Dedifferentiated amniotic fluid mesenchymal stem cell (primary cell): ENCODE data around the gene NHERF2.
"Not testable (repeated sequence)": the region's sequence is repeated elsewhere in the genome, so short reads cannot be mapped to it uniquely, and the experiment has no call there.

Experiments
- DNase-seq: peaks from one replicate; pipeline ENCODE4 v3.0.0-alpha.2; 2016; ENCODE audit errors: extremely low spot score

The NHERF2 gene

DNA sequence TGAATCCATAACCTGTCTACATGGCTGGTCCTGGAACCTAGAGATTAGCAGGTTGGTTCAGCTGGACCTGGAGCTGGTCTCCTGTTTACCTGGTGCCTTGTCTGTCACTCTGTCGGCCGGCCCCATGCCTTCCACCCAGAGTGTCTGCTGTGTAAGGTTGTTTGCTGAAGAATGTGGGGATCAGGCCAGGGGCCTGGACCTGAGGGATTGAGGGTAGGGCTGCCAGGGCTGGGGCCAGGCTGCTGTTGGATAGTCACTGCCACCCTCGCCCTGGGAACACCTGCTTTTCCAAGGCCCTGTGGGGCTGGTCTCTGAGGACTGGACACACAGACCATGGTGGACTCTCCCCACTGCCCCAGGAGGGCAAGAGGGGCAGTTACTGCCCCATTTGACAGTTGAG is 1.4 kb downstream of the NHERF2 start:
- no peak for DNase-seq

DNA sequence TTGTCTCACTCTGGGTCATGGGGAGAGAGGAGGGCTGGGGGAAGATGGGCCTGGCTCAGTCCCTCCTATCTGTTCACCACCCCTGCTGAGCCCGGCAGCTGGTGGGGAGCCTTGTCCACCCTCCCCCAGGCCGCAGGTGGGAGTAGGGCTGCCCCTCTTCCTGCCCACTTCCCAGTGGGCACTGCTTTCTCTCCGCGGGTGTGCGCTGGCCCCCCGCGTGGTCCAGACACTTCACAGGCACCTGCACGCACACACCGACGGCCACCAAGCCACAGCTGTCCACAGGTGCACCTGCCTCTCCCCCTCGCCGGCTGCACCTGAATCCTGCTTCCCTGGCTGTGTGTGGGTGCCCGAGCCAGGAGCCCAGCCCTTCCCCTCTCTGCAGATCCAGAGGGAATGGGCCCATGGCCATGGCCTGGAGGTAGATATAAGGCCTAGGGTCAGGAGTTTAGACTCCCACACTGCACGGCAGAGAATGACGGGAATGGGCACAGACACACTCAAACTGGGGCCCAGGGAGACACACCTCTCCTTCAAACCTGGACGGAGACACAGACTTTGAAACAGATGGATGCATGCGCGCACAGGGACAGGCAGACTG is 2.0 kb downstream of the NHERF2 start:
- no peak for DNase-seq

DNA sequence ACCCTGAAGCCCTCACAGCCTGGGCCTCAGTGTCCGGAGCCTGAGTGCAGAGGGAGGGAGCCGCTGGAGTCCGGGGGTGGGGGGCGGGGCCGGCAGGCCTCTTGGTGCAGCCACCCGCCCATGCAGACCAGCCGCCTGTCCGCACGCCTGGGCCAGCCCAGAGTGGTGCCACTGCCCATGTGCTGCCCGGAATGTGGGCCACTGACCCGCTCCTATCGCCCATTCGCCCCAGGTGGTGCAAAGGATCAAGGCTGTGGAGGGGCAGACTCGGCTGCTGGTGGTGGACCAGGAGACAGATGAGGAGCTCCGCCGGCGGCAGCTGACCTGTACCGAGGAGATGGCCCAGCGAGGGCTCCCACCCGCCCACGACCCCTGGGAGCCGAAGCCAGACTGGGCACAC is 2.6 kb downstream of the NHERF2 start:
- no peak for DNase-seq

DNA sequence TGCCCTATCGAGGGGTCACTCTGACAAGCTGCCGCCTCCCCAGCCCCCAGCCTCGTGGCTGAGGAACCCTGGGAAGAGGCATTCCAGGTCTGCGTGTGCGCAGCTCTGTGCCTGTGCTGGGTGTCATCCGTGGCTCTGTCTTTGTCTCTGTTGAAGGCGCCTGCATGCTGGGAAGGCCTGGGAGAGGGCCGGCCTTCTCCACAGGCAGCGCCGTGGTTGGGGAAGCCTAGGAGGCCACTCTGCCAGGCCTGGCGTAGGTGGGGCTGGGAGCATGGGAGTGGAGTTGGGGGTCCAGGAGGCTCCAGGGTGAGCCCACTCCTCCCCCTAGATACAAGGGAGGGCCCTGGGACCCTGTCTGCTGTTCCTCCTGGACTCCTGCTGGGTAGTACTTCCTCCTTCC is 3.3 kb downstream of the NHERF2 start:
- DNase-seq, result no peak

DNA sequence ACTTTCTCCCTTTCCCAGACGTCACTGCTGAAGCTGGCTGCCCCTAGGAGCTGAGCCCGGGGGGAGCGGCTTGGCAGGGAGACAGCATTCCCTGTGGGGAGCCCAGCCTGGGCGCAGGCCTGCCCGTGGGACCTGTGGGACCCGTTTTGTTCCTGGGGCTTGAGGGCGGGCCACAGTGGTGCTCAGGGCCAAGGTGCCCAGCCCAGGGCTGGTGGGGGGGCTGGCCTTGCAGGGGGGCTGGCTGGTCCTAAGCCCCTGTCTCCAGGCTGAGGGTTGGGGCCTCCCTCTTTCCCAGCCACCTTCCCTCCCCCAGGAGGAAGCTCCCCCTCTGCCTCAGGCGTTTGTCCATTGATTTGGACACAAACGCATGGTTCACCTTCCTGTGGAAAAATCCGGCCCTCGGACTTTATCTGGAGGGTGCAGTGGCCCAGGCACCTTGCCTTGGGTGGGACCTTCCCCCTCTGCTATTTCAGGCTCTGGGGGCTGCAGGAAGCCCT is 4.4 kb downstream of the NHERF2 start:
- DNase-seq, result no peak

DNA sequence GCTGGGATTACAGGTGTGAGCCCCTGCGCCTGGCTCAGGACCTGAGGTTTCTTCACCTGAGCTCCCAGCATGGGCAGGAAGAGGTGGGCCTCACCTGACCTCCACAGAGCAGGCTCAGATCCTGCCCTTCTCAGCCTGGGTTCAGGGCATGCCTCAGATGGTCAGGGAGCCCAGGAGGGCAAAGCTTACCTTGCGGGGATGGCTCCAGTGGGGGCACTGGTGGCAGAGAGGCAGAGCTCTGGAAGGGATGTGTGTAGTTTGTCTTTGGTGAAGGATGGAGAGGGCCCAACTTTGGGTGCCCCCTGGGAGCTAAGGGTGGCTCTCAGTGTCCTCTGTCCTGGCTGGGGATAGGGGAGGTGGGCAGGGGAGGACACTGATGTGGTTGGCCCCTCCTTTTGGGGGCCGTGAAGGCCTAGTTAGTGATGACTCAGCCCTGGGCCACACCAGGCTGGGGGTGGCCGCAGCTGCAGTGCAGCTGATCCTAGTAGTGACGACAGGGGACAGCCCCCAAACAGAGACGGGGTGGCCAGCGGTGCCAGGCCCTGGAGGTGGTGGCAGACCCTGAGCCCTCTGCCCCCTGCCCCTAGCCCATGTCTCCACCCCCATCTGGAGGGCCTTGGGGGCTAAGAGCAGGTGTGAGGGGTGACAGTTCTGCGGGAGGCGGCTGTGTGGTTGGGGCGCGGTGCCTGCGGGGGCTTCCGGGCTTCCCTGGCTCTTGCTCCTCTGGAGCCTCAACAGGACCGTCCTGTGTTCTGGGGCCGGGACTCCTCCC is 5.8 kb downstream of the NHERF2 start:
- no peak for DNase-seq

DNA sequence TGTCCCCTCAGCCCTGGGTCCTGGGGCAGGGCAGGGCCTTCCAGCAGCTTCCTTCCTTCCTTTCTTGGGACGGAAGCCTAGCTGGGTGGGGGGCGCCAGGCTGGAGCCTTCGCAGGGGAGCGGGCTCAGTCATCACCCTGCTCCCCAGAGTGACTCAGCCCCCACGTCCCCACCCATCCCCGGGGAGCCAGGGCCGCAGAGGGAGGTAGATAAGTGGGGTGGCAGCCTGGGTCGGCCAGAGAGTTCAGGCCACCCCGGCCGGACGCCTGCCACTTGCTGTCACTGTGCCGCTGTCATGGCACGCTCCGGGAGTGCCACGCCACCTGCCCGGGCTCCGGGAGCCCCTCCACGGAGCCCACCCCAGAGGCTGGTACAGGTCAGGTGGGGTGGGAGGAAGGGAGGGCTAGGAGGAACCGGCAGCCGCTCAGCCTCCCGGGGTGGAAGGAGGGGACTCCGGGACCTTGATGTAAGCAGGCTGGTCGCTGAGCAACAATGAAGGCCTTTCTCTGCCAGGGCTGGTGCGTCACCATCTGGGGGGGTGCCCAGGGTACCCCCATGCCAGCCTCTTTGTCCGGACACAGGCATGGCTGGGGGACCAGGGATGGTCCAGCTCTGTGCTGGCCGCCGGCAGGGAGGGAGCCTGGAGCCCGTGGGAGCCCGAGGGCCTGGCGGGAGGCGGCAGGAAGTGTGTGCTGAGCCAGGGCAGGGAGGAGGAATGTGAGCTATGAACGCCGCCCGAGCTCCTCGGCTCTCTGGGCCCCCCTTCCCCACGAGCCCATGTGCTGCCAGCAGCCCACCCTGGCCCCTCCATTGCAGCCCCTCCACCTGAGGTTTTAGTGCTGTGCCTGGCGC is 6.6 kb downstream of the NHERF2 start:
- peak; percentile 60 for DNase-seq

DNA sequence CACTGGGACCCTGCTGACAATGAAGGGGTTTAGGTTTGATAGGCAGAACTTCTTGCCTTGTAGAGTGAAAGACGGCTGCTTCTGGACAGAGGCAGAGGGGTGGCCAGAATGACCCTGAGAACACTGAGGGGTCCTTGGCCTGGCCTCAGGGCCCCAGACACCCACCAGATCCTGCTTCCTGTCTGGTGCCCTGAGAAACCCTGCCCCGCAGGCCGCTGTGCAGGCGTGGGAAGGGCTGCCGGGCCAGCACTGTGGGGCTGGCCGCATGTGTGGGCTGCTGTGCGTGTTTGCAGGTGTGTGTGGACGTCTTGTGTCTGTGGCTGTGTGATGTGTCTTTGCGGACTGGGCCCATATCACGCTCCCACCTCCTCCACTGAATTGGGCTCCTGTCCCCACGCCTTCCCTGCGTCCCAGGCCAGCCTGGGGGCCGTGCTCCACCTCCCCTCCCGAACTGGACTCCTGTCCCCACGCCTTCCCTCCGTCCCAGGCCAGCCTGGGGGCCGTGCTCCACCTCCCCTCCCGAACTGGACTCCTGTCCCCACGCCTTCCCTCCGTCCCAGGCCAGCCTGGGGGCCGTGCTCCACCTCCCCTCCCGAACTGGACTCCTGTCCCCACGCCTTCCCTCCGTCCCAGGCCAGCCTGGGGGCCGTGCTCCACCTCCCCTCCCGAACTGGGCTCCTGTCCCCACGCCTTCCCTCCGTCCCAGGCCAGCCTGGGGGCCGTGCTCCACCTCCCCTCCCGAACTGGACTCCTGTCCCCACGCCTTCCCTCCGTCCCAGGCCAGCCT is 7.4 kb downstream of the NHERF2 start:
- DNase-seq, result not testable (repeated sequence)

DNA sequence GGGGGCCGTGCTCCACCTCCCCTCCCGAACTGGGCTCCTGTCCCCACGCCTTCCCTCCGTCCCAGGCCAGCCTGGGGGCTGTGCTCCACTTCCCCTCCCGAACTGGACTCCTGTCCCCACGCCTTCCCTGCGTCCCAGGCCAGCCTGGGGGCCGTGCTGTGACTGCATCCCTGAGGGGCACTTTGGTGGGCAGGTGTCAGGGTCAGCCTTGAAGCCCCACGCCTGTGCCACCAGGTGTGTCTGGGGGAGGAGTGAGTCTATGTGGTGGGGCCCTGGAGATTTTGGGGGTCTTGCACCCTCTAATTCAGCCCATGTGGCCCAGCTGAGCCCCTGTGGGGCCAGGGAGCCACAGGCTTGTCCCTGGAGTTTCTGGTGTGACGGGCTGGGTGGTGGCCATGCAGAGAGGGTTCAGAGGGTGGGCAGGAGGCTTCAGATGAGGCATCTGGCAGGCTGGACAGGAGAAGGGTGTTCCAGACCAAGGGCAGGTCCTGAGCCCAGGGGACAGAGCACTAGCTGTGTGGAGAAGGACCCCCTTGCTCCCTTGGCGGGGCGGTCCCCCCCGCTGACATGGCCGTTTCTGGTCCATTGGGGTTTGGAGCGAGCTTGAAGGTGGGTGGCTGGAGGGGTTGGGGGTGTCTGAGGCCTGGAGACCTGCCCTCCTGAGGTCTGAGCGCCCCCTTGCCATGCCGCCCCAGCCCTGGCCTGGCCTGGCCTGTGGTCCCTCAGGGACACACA is 8.2 kb downstream of the NHERF2 start:
- DNase-seq, result no peak

DNA sequence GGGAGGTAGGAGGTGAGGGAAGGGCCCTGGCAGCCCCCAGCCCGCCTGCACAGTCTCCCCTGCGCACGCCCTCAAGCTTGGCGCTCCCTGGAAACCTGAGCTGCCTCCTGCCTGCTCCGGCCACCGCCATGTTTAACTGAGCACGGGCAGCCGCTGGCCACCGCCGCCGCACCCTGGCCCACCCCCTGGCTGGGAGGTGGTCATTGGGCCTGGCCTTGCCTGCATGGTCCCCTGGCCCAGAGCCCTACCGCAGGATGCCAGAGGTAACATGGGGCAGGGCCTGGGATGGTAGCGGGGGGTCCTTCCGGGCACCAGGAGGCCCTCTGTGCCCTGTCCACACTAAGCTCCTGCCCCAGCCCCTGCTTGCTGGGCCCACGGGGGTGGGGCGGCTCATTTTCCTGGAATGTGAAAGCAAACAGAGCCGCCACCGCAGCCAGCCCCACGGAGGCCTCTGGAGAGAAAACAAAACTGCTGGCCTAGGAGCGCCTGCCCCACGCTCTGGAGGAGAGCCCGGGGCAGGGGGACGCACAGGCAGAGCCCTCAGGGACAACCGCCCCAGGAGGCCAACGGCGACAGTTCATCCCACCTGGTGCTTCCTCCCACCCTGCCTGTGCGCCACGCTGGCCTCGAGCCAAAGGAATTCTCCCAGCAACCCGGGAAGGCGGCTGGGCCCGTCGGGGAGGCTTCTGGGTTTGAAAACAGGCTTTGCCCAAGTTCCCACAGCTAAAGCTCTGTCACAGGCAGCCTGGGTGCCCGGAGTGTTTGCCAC is 8.9 kb downstream of the NHERF2 start:
- peak; percentile 89 for DNase-seq

DNA sequence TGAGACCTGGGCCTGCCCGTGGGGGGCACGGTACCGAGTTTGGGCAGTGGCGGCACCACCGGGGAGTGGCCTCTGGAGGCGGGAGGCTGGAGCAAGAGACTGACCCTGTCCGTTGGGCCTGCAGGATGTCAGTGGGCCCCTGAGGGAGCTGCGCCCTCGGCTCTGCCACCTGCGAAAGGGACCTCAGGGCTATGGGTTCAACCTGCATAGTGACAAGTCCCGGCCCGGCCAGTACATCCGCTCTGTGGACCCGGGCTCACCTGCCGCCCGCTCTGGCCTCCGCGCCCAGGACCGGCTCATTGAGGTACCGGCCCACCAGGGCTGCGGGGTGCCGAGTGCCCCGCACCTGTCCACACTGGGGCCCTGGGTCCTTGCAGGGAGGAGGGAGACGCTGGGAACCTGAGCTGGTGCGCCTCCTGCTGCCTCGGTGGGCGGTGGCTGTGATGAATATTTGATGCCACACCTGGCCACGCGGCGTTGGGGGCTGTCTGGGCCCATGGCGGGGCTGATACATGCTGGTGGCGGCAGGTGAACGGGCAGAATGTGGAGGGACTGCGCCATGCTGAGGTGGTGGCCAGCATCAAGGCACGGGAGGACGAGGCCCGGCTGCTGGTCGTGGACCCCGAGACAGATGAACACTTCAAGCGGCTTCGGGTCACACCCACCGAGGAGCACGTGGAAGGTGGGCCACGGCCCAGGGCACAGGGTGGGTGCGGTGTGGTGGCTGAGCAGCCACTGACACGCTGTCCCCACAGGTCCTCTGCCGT is 9.7 kb downstream of the NHERF2 start:
- no peak for DNase-seq

DNA sequence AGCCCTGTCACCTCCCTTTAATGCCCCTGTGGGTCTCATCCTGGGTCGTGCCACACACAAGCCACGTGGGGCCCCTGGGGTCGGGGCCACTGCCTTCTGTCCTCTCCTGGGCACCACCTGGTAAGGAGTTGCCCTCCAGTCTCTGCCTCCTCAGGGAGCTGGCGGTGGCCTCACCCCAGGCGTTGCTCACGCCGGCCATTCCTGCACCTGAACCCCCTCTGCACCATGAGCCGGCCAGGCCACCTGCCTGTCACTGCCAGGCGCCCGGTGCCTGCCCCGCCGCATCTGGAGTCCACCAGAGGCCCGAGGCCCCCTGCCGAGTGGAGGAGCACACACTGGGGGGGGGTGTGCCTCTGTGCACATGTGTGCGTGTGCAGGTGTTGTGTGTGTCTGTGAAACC is 10.4 kb downstream of the NHERF2 start:
- no peak for DNase-seq

DNA sequence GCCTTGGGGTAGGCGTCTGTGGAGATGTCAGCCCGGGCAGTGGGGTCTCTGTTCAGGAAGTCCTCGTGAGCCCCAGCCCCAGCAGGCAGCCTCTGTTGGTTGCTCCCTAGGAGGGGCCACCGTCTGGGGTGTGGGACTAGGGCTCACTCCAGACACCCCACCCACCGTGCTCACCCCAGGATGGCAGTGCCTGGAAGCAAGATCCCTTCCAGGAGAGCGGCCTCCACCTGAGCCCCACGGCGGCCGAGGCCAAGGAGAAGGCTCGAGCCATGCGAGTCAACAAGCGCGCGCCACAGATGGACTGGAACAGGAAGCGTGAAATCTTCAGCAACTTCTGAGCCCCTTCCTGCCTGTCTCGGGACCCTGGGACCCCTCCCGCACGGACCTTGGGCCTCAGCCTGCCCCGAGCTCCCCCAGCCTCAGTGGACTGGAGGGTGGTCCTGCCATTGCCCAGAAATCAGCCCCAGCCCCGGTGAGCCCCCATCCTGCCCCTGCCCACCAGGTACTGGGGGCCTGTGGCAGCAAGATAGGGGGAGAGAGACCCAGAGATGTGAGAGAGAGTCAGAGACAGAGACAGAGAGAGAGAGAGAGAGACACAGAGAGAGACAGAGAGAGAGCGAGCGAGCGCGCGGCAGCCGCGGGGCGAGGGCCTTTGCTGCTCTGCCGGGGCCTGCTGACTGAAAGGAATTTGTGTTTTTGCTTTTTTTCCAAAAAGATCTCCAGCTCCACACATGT is 11.1 kb downstream of the NHERF2 start:
- DNase-seq, result no peak

DNA sequence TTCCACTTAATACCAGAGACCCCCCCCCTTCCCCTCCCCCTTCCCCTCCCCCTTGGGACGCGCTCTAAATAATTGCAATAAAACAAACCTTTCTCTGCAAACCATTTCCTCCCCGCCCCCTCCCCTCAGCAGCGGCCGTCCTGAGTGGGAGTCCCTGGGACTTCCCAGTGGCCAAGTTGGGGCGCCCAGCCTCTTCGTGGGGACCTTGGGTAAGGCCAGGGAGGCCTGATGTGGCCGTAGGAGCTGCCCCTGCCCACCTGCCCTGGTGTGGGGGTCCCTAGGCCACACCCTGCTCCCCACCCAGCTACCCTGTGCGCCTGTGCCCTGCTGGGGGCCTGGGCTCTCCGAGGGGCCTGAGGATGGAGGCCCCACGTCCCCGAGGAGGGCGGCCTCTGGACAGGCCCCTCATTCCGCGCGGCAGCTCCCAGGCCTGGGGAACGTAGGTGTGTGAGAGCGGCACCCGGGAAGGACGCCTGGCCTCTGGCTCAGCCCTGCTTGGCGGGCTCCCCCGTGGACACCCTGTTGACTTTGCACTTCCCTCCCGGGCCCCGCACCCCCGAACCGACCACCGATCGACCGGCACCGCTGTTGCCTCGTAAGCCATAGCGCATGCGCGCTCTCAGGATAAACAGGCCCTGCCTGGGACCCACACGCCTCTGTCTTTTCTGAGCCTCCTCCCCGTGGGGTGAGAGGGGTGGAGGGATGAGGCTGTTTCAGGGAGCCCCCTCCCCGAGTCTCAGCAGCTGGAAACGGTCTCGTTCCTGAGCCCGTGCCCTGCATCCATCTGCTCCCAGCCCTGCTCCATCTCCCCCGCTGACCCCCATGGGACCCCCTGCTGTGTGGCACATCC is 11.9 kb downstream of the NHERF2 start:
- no peak for DNase-seq

DNA sequence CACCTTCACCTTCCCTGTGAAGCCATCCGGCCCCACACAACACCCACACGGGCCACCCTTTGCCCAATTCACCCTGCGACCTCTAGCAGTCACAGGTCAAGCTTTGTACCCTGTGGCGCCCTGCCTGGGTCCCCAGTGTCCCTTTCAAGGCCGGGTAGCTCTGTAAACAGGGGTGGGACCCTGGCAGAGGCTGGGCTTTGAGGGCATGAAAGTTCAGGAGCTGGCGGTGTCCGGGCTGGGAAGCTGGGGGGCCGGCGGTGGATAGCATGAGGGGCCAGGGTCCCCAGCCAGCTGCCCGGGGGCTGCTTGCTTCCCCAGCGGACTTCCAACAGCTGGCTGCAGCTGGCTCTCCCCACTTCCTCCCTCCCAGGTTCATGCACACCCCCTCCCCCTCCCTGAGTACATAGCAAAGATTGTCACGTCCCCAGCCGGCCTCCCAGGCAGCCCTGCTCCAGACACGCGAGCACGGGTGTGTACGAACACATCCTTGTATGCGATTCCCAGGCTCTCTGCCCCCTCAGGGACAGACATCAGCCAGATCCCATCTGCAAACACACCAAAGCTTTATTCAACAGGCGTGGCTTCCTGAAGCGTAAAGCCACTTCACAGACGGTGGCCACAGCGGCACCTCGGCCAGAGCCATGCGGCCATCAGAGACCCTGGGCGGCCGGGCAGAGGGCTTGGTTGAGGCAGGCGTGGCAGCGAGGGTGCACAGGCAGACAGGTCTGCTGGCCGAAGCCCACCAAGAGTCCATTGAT is 12.8 kb downstream of the NHERF2 start:
- peak; percentile 84 for DNase-seq

DNA sequence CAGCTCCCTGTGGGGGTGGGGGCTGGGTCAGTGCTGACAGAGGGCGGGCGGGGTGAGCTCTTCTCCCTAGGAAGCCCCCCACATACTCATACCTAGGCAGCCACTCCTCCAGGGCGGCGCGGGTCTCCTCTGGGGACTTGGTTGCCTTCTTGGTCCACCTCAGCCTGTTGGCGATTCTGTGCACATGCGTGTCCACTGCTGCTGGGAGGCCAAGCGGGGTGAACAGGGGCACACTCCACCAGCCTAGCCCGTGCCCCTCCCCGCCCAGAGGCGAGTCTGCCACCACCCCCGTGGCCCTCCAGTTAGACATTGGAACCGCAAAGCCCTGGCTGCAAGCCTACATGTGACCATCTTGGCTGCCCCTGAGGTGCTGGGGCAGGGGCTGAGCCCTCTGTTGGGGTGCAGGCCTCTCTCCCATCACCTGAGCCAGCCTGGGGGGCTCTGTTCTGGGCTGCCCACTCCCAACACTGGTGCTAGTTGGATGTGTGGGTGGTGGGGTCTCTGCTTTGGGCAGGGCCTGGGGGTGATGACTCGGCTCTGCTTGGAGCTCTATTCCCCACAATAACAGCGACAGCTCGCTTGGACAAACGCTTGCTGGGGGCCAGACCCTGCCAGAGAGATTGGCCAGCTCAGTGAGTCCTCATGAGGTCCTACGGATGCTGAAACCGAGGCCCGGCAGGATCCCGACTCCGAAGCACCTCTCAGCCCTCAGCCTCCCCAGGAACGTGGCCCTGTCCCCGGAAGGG is 13.5 kb downstream of the NHERF2 start:
- no peak for DNase-seq
